Keratinocyte (primary cell): Measurements from ENCODE around the gene ARHGEF37.

ENCODE experiments used
- CTCF ChIP-seq, 3 experiments: IDR thresholded peaks in 1 of 3; conservative IDR thresholded peaks in 1 of 3; optimal IDR thresholded peaks in 1 of 3; 2 replicates in 2 of 3; 3 replicates in 1 of 3; pipeline versions ENCODE3 to v1.5.1; 2011; ENCODE audit warnings: low read length in 3 of 3, mild to moderate bottlenecking in 3 of 3, moderate library complexity in 2 of 3, control low read depth in 1 of 3, inconsistent platforms in 1 of 3; ENCODE audit not compliant: insufficient read depth in 2 of 3; ENCODE audit errors: extremely low read depth in 1 of 3
- EZH2 ChIP-seq: IDR thresholded peaks from one replicate; pipeline ENCODE4 v1.6.1; 2012; ENCODE audit warnings: inconsistent platforms, mild to moderate bottlenecking, low read length, moderate library complexity

DNA sequence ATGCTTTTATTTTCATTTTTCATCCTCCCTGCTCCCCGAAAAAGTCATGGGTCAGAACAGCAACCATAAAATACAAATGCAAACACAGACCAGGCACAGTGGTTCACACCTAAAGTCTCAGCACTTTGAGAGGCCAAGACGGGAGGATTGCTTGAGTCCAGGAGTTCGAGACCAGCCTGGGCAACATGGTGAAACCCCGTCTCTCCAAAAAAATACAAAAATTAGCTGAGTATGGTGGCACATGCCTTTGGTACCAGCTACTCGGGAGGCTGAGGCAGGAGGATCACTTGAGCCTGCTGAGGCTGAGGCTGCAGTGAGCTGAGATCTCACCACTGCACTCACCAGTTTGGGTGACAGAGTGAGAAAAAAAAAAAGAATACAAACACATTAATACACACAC lies 60.3 kb downstream of the ARHGEF37 start:
- TF ChIP-seq CTCF (optimal IDR thresholded peaks at IDR 0.05 in 1 of 3, IDR thresholded peaks at IDR 0.05 in 1 of 3, conservative IDR thresholded peaks at IDR 0.05 in 1 of 3; ENCODE audit: extremely low read depth in 1 of 3, insufficient read depth in 2 of 3, low read length in 3 of 3) (no peak), EZH2 (no peak)
